SK-N-SH treated with all-trans-retinoic acid at 6 μM for 48 hours (cell line): ENCODE data around the gene CCDC24.

Experiments used
- ATAC-seq: fragments of 200-7000 bp; cut with Tn5 transposase; 3 replicates; pipeline ENCODE4 v1.9.1; 2020; ENCODE audit warnings: mild to moderate bottlenecking, moderate library complexity
- ARNTL ChIP-seq: fragments of 450-650 bp; formaldehyde crosslinking; IDR thresholded peaks from 2 replicates; pipeline ENCODE4 v1.5.0; 2020; ENCODE audit warnings: low read depth, mild to moderate bottlenecking, moderate library complexity, borderline replicate concordance
- BACH2 ChIP-seq: fragments of 250-450 bp; sonication (Bioruptor Pico); IDR thresholded peaks from 2 replicates; pipeline ENCODE4 v1.9.0; 2021; ENCODE audit warnings: mild to moderate bottlenecking, borderline replicate concordance
- CREB5 ChIP-seq: fragments of 250-450 bp; sonication (Bioruptor Pico); IDR thresholded peaks from 2 replicates; pipeline ENCODE4 v1.5.1; 2020; ENCODE audit warnings: low read depth, mild to moderate bottlenecking, moderate library complexity
- CSDC2 ChIP-seq: fragments of 250-450 bp; sonication (Bioruptor Pico); IDR thresholded peaks from 2 replicates; pipeline ENCODE4 v1.5.0; 2020; ENCODE audit warnings: mild to moderate bottlenecking, moderate library complexity
- ESRRG ChIP-seq: fragments of 250-450 bp; sonication (Bioruptor Pico); IDR thresholded peaks from 2 replicates; pipeline ENCODE4 v1.6.1; 2021; ENCODE audit warnings: mild to moderate bottlenecking
- GLIS3 ChIP-seq: fragments of 250-450 bp; sonication (Bioruptor Pico); IDR thresholded peaks from 2 replicates; pipeline ENCODE4 v1.5.0; 2020; ENCODE audit warnings: mild to moderate bottlenecking, moderate library complexity
- ISL1 ChIP-seq: fragments of 250-450 bp; sonication (Bioruptor Pico); IDR thresholded peaks from 2 replicates; pipeline ENCODE4 v2.1.2; 2022; ENCODE audit warnings: mild to moderate bottlenecking, moderate library complexity
- OSR1 ChIP-seq: fragments of 250-450 bp; sonication (Bioruptor Pico); IDR thresholded peaks from 2 replicates; pipeline ENCODE4 v1.8.0; 2022; ENCODE audit warnings: moderate library complexity, mild to moderate bottlenecking, inconsistent platforms
- PATZ1 ChIP-seq: fragments of 250-450 bp; sonication (Bioruptor Pico); IDR thresholded peaks from 2 replicates; pipeline ENCODE4 v1.8.0; 2020; ENCODE audit warnings: mild to moderate bottlenecking, moderate library complexity, borderline replicate concordance
- POU6F1 ChIP-seq: fragments of 250-450 bp; sonication (Bioruptor Pico); IDR thresholded peaks from 2 replicates; pipeline ENCODE4 v1.8.0; 2021; ENCODE audit warnings: low read depth, mild to moderate bottlenecking, moderate library complexity, borderline replicate concordance
- RARB ChIP-seq: fragments of 250-450 bp; sonication (Bioruptor Pico); IDR thresholded peaks from 2 replicates; pipeline ENCODE4 v1.8.0; 2021; ENCODE audit warnings: mild to moderate bottlenecking, moderate library complexity
- TOX ChIP-seq: fragments of 250-450 bp; sonication (Bioruptor Pico); IDR thresholded peaks from 2 replicates; pipeline ENCODE4 v1.8.0; 2021; ENCODE audit warnings: mild to moderate bottlenecking, moderate library complexity, borderline replicate concordance
- ZC3H10 ChIP-seq: fragments of 250-450 bp; sonication (Bioruptor Pico); IDR thresholded peaks from 2 replicates; pipeline ENCODE4 v1.5.1; 2021; ENCODE audit warnings: mild to moderate bottlenecking, moderate library complexity
- ZFP3 ChIP-seq: fragments of 250-450 bp; sonication (Bioruptor Pico); IDR thresholded peaks from 2 replicates; pipeline ENCODE4 v1.5.0; 2020; ENCODE audit warnings: mild to moderate bottlenecking, moderate library complexity
- ZFP30 ChIP-seq: fragments of 450-650 bp; formaldehyde crosslinking; IDR thresholded peaks from 2 replicates; pipeline ENCODE4 v1.5.0; 2022; ENCODE audit warnings: mild to moderate bottlenecking, moderate library complexity
- ZNF70 ChIP-seq: fragments of 450-650 bp; formaldehyde crosslinking; IDR thresholded peaks from 2 replicates; pipeline ENCODE4 v1.5.0; 2020; ENCODE audit warnings: mild to moderate bottlenecking, moderate library complexity
- TF ChIP-seq, protein P1 (sequence below): fragments of 250-450 bp; sonication (Bioruptor Pico); IDR thresholded peaks from 2 replicates; pipeline ENCODE4 v1.5.1; 2021; ENCODE audit warnings: mild to moderate bottlenecking, moderate library complexity
- TF ChIP-seq, protein P2 (sequence below): fragments of 250-450 bp; sonication (Bioruptor Pico); IDR thresholded peaks from 2 replicates; pipeline ENCODE4 v1.5.0; 2020; ENCODE audit warnings: mild to moderate bottlenecking, moderate library complexity

Gene CCDC24

GRCh38 chr1:43986712-43987111, 4.7 kb upstream of the CCDC24 start:
- ATAC-seq: no peak
- no peak for TF ChIP-seq ZFP3 (CRISPR knock-in tag)
- TF ChIP-seq POU6F1 (CRISPR knock-in tag): no peak
- no peak for TF ChIP-seq ZC3H10
- TF ChIP-seq, protein P1, sequence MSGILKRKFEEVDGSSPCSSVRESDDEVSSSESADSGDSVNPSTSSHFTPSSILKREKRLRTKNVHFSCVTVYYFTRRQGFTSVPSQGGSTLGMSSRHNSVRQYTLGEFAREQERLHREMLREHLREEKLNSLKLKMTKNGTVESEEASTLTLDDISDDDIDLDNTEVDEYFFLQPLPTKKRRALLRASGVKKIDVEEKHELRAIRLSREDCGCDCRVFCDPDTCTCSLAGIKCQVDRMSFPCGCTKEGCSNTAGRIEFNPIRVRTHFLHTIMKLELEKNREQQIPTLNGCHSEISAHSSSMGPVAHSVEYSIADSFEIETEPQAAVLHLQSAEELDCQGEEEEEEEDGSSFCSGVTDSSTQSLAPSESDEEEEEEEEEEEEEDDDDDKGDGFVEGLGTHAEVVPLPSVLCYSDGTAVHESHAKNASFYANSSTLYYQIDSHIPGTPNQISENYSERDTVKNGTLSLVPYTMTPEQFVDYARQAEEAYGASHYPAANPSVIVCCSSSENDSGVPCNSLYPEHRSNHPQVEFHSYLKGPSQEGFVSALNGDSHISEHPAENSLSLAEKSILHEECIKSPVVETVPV (CRISPR knock-in tag): no peak
- no peak for TF ChIP-seq ARNTL (CRISPR knock-in tag)

DNA sequence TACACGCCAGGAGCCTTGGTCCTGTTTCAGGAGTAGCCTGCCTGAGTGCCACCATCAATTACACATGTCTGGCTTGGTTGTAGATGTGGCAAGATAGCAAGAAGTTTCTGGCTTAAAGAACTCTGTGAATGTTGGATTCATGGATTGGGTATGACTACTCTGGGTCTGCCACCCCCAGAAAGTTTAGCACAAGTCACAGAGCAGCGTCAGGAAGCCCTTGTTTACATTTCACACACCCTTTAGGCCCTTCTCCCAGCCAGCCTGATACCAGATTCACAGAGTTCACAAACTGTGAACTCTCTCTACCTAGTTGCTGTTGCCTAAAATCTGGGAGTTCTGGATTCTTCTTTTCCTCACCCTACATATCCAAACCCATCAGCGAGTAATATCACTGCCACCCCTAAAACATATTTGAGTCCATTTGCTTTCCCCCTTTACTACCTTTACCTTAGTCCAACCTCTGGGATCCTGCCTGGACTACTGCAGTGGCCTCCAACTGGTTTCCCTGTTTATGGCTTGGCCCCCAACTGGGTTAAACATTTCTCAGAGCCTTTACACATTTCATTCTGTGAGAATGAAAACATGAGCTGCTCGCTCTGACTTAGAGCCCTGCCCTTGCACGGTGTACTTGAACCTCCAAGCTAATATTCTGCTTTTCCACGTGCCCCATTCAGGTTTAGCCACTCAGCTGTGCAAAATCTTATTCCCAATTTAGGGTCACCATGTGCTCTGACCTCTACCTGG, 4.1 kb upstream of the CCDC24 start:
- no peak for ATAC-seq
- TF ChIP-seq OSR1 (CRISPR knock-in tag) (no peak), BACH2 (no peak), TOX (CRISPR knock-in tag) (no peak), ISL1 (no peak), CREB5 (no peak), ZFP30 (CRISPR knock-in tag) (no peak), ZNF70 (CRISPR knock-in tag) (no peak), PATZ1 (CRISPR knock-in tag) (no peak), RARB (no peak), ZC3H10 (no peak), CSDC2 (CRISPR knock-in tag) (no peak), GLIS3 (no peak), ESRRG (CRISPR knock-in tag) (no peak), POU6F1 (CRISPR knock-in tag) (no peak)
- TF ChIP-seq, protein P2, sequence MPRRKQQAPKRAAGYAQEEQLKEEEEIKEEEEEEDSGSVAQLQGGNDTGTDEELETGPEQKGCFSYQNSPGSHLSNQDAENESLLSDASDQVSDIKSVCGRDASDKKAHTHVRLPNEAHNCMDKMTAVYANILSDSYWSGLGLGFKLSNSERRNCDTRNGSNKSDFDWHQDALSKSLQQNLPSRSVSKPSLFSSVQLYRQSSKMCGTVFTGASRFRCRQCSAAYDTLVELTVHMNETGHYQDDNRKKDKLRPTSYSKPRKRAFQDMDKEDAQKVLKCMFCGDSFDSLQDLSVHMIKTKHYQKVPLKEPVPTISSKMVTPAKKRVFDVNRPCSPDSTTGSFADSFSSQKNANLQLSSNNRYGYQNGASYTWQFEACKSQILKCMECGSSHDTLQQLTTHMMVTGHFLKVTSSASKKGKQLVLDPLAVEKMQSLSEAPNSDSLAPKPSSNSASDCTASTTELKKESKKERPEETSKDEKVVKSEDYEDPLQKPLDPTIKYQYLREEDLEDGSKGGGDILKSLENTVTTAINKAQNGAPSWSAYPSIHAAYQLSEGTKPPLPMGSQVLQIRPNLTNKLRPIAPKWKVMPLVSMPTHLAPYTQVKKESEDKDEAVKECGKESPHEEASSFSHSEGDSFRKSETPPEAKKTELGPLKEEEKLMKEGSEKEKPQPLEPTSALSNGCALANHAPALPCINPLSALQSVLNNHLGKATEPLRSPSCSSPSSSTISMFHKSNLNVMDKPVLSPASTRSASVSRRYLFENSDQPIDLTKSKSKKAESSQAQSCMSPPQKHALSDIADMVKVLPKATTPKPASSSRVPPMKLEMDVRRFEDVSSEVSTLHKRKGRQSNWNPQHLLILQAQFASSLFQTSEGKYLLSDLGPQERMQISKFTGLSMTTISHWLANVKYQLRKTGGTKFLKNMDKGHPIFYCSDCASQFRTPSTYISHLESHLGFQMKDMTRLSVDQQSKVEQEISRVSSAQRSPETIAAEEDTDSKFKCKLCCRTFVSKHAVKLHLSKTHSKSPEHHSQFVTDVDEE (CRISPR knock-in tag): no peak
- TF ChIP-seq, all 23 proteins: peak for 0
